ENCODE measurements around the gene FOS. TPM values are rescaled to one million over a fixed set of nuclear protein-coding genes. Genes with fewer than 3 reads are reported as not detected.
A peak's percentile ranks its signal among the peaks of the same experiment; 100 is the strongest.

FOS gene
- total RNA-seq, 1 experiment from 2014 or later, result 23.9 TPM

GRCh38 chr14:75292101-75292563 lies 13.5 kb downstream of the FOS start:
- TF ChIP-seq SP1 (CRISPR knock-in tag; conservative IDR thresholded peaks at IDR 0.05) (no peak), CBFB (CRISPR knock-in tag; IDR thresholded peaks at IDR 0.05; ENCODE audit: low read depth) (no peak), RORB (CRISPR knock-in tag; IDR thresholded peaks at IDR 0.05) (no peak), IRF2 (CRISPR knock-in tag; IDR thresholded peaks at IDR 0.05; ENCODE audit: borderline replicate concordance, low read depth) (no peak)
- ChIA-PET CTCF (interaction anchor here (1.2 kb wide), 1 partner anchor 9 kb away, joined by 4 read pairs; no protein-coding TSS in a partner anchor), POLR2A (interaction anchor here (1.3 to 4.1 kb wide), 2 partner anchors 12 to 14 kb away, joined by 4 to 30 read pairs; partner anchors contain the start of gene FOS)
- ATAC-seq, result no peak
- Mint-ChIP-seq H3K4me1 (peaks cover 21% of the 10 kb centered on the region), H3K4me3 (no peak overlapping the region), H3K36me3 (no peaks in the 10 kb centered on the region), H3K27me3 (ENCODE audit: low read depth) (no peaks in the 10 kb centered on the region; the same call in 1 of the 2 replicates), H3K9me3 (no peaks in the 10 kb centered on the region), H3K27ac (no peak overlapping the region)
- DNase-seq (ENCODE audit: low spot score), result no peak

- H3K36me3 Mint-ChIP-seq, result no peaks in the 10 kb centered on the region
- ATAC-seq (no peak), DNase-seq (ENCODE audit: low spot score) (no peak)
- ChIA-PET CTCF (interaction anchor here (1.2 kb wide), 1 partner anchor 9 kb away, joined by 4 read pairs; no protein-coding TSS in a partner anchor), POLR2A (interaction anchor here (1.3 to 4.1 kb wide), 5 partner anchors 12 to 166 kb away, joined by 4 to 35 read pairs (median 23); partner anchors contain the start of genes FOS and NEK9)
- no peaks in the 10 kb centered on the region for H3K9me3 Mint-ChIP-seq
- peaks cover 15% of the 10 kb centered on the region for H3K4me1 Mint-ChIP-seq
- no peak for TF ChIP-seq PRDM15 (CRISPR knock-in tag; IDR thresholded peaks at IDR 0.05)
- TF ChIP-seq CTCF (IDR thresholded peaks at IDR 0.05), result no peak
- TF ChIP-seq USF2 (CRISPR knock-in tag; IDR thresholded peaks at IDR 0.05), result no peak
- no peak for TF ChIP-seq NR1H2 (CRISPR knock-in tag; IDR thresholded peaks at IDR 0.05)
- no peak for TF ChIP-seq ZMAT4 (CRISPR knock-in tag; IDR thresholded peaks at IDR 0.05)
- TF ChIP-seq NFE2L1 (CRISPR knock-in tag; IDR thresholded peaks at IDR 0.05), result no peak
- TF ChIP-seq ETV6 (CRISPR knock-in tag; IDR thresholded peaks at IDR 0.05), result no peak
- TF ChIP-seq STAT6 (CRISPR knock-in tag; conservative IDR thresholded peaks at IDR 0.05; ENCODE audit: low read depth), result no peak
- no peak for TF ChIP-seq ATF1 (CRISPR knock-in tag; IDR thresholded peaks at IDR 0.05)
- no peak for TF ChIP-seq E2F1 (CRISPR knock-in tag; IDR thresholded peaks at IDR 0.05)
- H3K27me3 Mint-ChIP-seq (ENCODE audit: low read depth), result no peaks in the 10 kb centered on the region; the same call in 1 of the 2 replicates
- H3K4me3 Mint-ChIP-seq, result peak overlapping the region; percentile 61; the same call in 1 of the 2 replicates
- peak overlapping the region; percentile 97; the same call in 1 of the 2 replicates for H3K27ac Mint-ChIP-seq
Measured at GRCh38 chr14:75292886-75293285, 14.3 kb downstream of the FOS start.

Measured in WTC11 (cell line).